Muscle of leg (tissue), 11 donors: ENCODE measurements around the gene CDNF. TPM values are rescaled to one million over a fixed set of nuclear protein-coding genes. Genes with fewer than 3 reads are reported as not detected.
"Not testable (repeated sequence)": the region's sequence is repeated elsewhere in the genome, so short reads cannot be mapped to it uniquely, and the experiment has no call there.

Source experiments
- DNase-seq: peaks from one replicate; pipeline ENCODE4 v3.0.0; 2013
- H3K27ac ChIP-seq: one replicate; pipeline ENCODE4 v1.5.1; 2013; ENCODE audit warnings: mild to moderate bottlenecking, low read length, control low read depth
- H3K27me3 ChIP-seq: one replicate; pipeline ENCODE4 v1.6.1; 2013; ENCODE audit warnings: low read length; ENCODE audit not compliant: control insufficient read depth, insufficient read depth
- H3K36me3 ChIP-seq: one replicate; pipeline ENCODE4 v1.6.1; 2013; ENCODE audit warnings: low read length; ENCODE audit not compliant: control insufficient read depth, insufficient read depth
- H3K4me1 ChIP-seq: one replicate; pipeline ENCODE4 v1.6.1; 2013; ENCODE audit warnings: low read length; ENCODE audit not compliant: control insufficient read depth, insufficient read depth
- H3K4me3 ChIP-seq: one replicate; pipeline ENCODE4 v1.5.1; 2013; ENCODE audit warnings: low read length, control low read depth
- H3K9me3 ChIP-seq: replicated peaks from 2 replicates; pipeline ENCODE4 v1.6.1; 2013; ENCODE audit warnings: low read depth, low read length; ENCODE audit not compliant: control insufficient read depth
- WGBS: methylation state at CpG from one replicate; pipeline ENCODE4 v1.1.5; 2013; ENCODE audit warnings: missing lambda C conversion rate; ENCODE audit not compliant: insufficient coverage; 5-methylcytosine and 5-hydroxymethylcytosine counted together
- polyA plus RNA-seq, 8 donors: library from polyadenylated mRNA; unstranded; fragments of 120-200 nt; gene quantifications; one replicate each; pipeline versions ENCODE4 v1.2.1 to v1.2.3, GENCODE V29; 2013; ENCODE audit warnings: inconsistent platforms in 1 of 8, low replicate concordance in 1 of 8; ENCODE audit not compliant: insufficient read length in 8 of 8, insufficient read depth in 1 of 8
- total RNA-seq: library from RNA; stranded (reverse); fragments of 120-200 nt; gene quantifications from one replicate; pipeline ENCODE4 v1.2.4, GENCODE V29; 2013

Gene CDNF
- total and polyA plus RNA-seq, 9 donors = 1.8 to 4.4 (median 2.8) TPM

- Histone ChIP-seq H3K9me3 (no peaks in the 10 kb centered on the region), H3K36me3 (no peaks in the 10 kb centered on the region), H3K27me3 (no peaks in the 10 kb centered on the region), H3K4me3 (no peak overlapping the region), H3K4me1 (no peaks in the 10 kb centered on the region), H3K27ac (no peak overlapping the region)
- WGBS = 100% methylated on average over 1 of the region's 3 CpGs
- peak; percentile 50 for DNase-seq
Observed at GRCh38 chr10:14822879-14823755, 14.7 kb downstream of the CDNF start.

- DNase-seq = no peak
- 74% methylated on average over 2 of the region's 6 CpGs for WGBS
- H3K4me1 ChIP-seq = no peaks in the 10 kb centered on the region
- H3K27me3 ChIP-seq = no peaks in the 10 kb centered on the region
- H3K27ac ChIP-seq = no peak overlapping the region
- H3K4me3 ChIP-seq = no peak overlapping the region
- H3K36me3 ChIP-seq = no peaks in the 10 kb centered on the region
- H3K9me3 ChIP-seq = no peaks in the 10 kb centered on the region
Observed at GRCh38 chr10:14821635-14822375, 16.0 kb downstream of the CDNF start.

GRCh38 chr10:14820775-14821154 is 17.1 kb downstream of the CDNF start:
- 65% methylated on average over 2 of the region's 5 CpGs for WGBS
- H3K36me3 ChIP-seq = no peaks in the 10 kb centered on the region
- no peak overlapping the region for H3K4me3 ChIP-seq
- H3K27me3 ChIP-seq = no peaks in the 10 kb centered on the region
- H3K4me1 ChIP-seq = no peaks in the 10 kb centered on the region
- no peak for DNase-seq
- no peaks in the 10 kb centered on the region for H3K9me3 ChIP-seq
- no peak overlapping the region for H3K27ac ChIP-seq

- no peaks in the 10 kb centered on the region for H3K36me3 ChIP-seq
- no peaks in the 10 kb centered on the region for H3K9me3 ChIP-seq
- no CpG with 5 or more reads among the region's 10 CpGs for WGBS
- no peak overlapping the region for H3K4me3 ChIP-seq
- no peaks in the 10 kb centered on the region for H3K4me1 ChIP-seq
- no peaks in the 10 kb centered on the region for H3K27me3 ChIP-seq
- no peak overlapping the region for H3K27ac ChIP-seq
- peak; percentile 29 for DNase-seq
Observed at GRCh38 chr10:14820010-14820774, 17.6 kb downstream of the CDNF start.

GRCh38 chr10:14816717-14817116 is 21.1 kb downstream of the CDNF start:
- not testable (repeated sequence) for H3K27ac ChIP-seq, DNase-seq, H3K36me3 ChIP-seq, H3K9me3 ChIP-seq, H3K4me1 ChIP-seq, H3K27me3 ChIP-seq, H3K4me3 ChIP-seq
- no CpG with 5 or more reads among the region's 7 CpGs for WGBS

- H3K27ac ChIP-seq = no peak overlapping the region
- H3K36me3 ChIP-seq = no peaks in the 10 kb centered on the region
- no peaks in the 10 kb centered on the region for H3K4me1 ChIP-seq
- no CpG with 5 or more reads among the region's 6 CpGs for WGBS
- H3K9me3 ChIP-seq = no peaks in the 10 kb centered on the region
- H3K4me3 ChIP-seq = no peak overlapping the region
- no peak for DNase-seq
- peaks cover 2% of the 10 kb centered on the region for H3K27me3 ChIP-seq
Observed at GRCh38 chr10:14815681-14816080, 22.2 kb downstream of the CDNF start.

GRCh38 chr10:14812271-14812670 is 25.6 kb downstream of the CDNF start:
- H3K9me3 ChIP-seq = no peaks in the 10 kb centered on the region
- no peaks in the 10 kb centered on the region for H3K4me1 ChIP-seq
- 74% methylated on average over 3 of the region's 3 CpGs for WGBS
- H3K4me3 ChIP-seq = no peak overlapping the region
- no peak overlapping the region for H3K27ac ChIP-seq
- H3K27me3 ChIP-seq = peaks cover 2% of the 10 kb centered on the region
- no peak for DNase-seq
- H3K36me3 ChIP-seq = no peaks in the 10 kb centered on the region

- peaks cover 2% of the 10 kb centered on the region for H3K27me3 ChIP-seq
- H3K4me3 ChIP-seq = no peak overlapping the region
- no peaks in the 10 kb centered on the region for H3K9me3 ChIP-seq
- no peaks in the 10 kb centered on the region for H3K36me3 ChIP-seq
- no peak for DNase-seq
- 33% methylated on average over 7 of the region's 9 CpGs for WGBS
- no peak overlapping the region for H3K27ac ChIP-seq
- H3K4me1 ChIP-seq = no peaks in the 10 kb centered on the region
Observed at GRCh38 chr10:14810969-14811953, 26.6 kb downstream of the CDNF start.

- Histone ChIP-seq H3K27ac (no peak overlapping the region), H3K27me3 (peaks cover 2% of the 10 kb centered on the region), H3K4me3 (no peak overlapping the region), H3K9me3 (no peaks in the 10 kb centered on the region), H3K36me3 (no peaks in the 10 kb centered on the region), H3K4me1 (no peaks in the 10 kb centered on the region)
- 0% methylated on average over 1 of the region's 3 CpGs for WGBS
- DNase-seq = no peak
Observed at GRCh38 chr10:14806318-14806717, 31.5 kb downstream of the CDNF start.
